Eye (tissue), 1 donor: ENCODE measurements around the gene STARD13.

ENCODE experiments used
- DNase-seq: peaks from one replicate; pipeline ENCODE4 v3.0.0-alpha.2; 2015

The STARD13 gene

GRCh38 chr13:33107361-33107760 is 178.2 kb downstream of the STARD13 start:
- no peak for DNase-seq

GRCh38 chr13:33106656-33107360 is 178.7 kb downstream of the STARD13 start:
- no peak for DNase-seq

- no peak for DNase-seq
These were observed 180.1 kb downstream of the STARD13 start for GRCh38 chr13:33105387-33106005.

GRCh38 chr13:33103457-33103856 is 182.1 kb downstream of the STARD13 start:
- no peak for DNase-seq

DNA sequence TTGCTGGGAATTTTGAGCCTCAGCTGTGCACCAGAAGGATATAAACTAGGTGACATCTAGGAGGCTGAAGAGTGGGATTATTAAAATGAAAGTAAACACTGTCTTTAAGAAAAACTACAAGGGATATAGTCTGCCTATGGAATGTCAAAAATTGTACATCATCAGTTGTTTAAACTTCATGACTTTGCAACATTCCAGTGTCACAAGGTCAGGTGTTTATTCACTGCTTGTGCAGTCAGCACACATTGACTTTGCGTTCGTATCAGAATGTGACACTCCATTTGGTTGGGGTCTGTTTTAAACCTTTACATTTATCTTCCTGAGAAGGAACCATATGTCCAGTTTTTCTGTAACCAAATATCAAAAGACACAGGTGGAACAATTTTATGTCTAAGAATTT is 183.7 kb downstream of the STARD13 start:
- DNase-seq = no peak

DNA sequence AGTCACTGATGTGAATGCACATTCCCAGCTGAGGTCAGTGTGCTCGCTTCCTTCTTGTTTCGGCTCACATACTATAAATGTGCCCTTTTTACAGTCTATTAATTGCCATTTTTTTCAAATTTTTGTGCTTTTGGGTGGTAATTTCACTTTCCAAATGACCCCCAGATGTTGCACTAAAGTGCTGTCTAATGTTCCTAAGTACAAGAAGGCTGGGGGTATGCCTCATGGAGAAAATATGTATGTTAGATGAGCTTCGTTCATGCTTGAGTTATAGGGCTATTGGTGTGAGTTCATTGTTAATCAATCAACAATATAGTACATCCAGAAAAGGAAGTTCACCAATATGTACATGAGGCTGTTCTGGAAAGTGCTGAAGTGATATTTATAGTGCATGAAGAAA is 184.7 kb downstream of the STARD13 start:
- DNase-seq = no peak

GRCh38 chr13:33099860-33100259 is 185.7 kb downstream of the STARD13 start:
- DNase-seq = no peak

DNA sequence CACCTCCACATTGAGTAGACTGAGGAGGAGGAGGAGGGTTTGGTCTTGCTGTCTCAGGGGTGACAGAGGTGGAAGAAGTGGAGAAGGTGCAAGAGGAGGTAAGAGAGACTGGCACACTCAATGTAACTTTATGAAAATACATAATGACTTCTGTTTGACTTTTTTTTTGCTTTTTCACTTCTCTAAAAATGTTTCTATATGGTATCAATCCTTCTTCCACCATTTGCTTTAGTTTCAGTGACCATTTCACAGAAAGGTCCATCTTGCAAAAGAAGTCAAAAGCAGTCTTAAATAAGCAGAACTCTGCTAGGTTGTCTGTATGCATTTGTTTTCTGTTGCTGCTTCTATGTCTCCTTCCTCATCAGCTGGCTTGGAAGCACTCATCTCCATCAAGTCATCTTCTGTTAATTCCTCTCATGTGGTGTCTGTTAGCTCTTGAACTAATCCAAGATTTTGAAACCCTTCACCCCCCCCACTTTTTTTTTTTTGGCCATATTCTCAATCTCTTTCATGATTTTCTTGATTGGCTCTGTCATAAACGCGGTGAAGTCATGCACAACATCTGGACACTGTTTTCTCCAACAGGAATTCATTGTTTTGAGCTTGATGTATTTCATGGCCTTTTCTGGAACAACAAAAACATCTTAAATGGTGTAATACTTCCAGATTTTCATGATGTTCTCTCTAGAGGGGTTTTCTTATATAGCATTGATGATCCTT is 188.5 kb downstream of the STARD13 start:
- DNase-seq = no peak

- DNase-seq = no peak
These were observed 193.2 kb downstream of the STARD13 start for GRCh38 chr13:33092073-33092987.

- DNase-seq = no peak
These were observed 194.2 kb downstream of the STARD13 start for GRCh38 chr13:33091415-33091774.

DNA sequence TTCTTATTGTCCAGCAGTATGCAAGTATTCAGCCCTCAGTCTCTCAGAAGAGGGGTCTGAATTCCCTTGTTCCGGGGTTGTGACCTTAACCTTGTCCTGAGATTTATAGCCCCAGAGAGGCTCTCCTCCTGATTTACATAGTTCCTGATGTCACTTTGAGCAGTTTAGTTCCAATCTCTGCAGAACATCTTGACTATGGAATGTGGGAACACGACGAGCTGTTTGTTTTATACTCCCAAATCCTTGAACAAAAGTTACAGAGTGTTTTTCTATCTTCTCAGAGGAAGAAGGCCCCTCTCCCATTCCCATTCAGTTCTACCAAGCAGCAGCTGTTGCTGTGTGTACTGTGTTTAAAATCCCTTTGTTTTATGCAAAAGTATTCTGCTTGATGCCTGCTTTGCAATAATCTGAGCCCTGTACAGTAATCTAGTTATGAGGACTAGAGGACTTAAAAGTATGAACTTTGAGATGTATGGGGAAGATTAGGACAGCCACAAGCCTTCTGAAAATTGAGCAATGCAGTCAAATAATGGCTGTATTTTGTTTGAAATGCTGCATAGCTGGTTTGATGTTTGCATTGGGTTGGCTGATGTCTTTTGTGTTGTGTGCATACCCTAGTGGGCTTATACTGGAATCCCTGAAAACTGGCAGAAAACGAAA is 194.7 kb downstream of the STARD13 start:
- no peak for DNase-seq

DNA sequence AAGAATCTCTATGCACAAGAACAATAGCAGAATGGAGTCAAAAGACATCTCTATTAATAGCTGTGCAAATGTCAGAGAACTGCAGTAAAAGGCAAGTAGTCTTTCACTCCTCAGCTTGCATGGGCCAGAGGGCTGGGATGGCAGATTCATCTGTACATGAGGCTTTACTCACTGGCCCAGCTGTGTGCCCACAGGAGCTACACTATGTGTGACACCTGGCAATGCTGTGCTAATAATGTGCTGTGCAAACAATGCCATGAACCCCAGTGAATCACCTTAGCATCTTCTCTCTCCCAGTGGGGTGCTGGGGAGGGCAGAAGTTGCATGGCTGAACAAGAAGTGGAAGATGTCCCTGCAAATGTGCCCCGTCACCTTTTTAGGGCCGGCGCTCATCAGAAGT is 196.2 kb downstream of the STARD13 start:
- DNase-seq = no peak

- no peak for DNase-seq
These were observed 197.8 kb downstream of the STARD13 start for GRCh38 chr13:33087790-33088189.

- DNase-seq = no peak
These were observed 198.5 kb downstream of the STARD13 start for GRCh38 chr13:33087091-33087490.

GRCh38 chr13:33083054-33083453 is 202.5 kb downstream of the STARD13 start:
- no peak for DNase-seq

GRCh38 chr13:33081666-33082065 is 203.9 kb downstream of the STARD13 start:
- no peak for DNase-seq

- peak; percentile 41 for DNase-seq
These were observed 204.5 kb downstream of the STARD13 start for GRCh38 chr13:33080972-33081590.

- DNase-seq = no peak
These were observed 205.6 kb downstream of the STARD13 start for GRCh38 chr13:33079960-33080359.

DNA sequence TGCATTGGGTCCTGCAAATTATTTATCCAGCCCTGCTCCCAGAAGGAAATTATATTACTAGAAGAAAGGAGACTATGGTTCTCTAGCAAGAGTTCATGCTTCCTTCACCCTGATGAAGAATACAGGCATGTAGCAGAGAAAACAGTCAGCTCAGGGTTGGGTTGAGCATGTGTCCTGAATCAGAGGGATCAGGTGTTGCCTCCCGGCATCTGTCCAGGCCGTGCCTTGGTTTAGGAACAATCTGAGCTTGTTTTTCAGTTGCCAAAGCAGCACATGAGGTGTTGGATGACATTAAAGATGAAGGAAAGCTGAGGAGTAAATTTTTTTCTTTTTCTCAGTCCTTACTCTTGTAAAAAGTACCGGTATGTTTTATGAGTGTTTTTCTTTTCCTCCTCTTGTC is 207.3 kb downstream of the STARD13 start:
- DNase-seq = no peak

DNA sequence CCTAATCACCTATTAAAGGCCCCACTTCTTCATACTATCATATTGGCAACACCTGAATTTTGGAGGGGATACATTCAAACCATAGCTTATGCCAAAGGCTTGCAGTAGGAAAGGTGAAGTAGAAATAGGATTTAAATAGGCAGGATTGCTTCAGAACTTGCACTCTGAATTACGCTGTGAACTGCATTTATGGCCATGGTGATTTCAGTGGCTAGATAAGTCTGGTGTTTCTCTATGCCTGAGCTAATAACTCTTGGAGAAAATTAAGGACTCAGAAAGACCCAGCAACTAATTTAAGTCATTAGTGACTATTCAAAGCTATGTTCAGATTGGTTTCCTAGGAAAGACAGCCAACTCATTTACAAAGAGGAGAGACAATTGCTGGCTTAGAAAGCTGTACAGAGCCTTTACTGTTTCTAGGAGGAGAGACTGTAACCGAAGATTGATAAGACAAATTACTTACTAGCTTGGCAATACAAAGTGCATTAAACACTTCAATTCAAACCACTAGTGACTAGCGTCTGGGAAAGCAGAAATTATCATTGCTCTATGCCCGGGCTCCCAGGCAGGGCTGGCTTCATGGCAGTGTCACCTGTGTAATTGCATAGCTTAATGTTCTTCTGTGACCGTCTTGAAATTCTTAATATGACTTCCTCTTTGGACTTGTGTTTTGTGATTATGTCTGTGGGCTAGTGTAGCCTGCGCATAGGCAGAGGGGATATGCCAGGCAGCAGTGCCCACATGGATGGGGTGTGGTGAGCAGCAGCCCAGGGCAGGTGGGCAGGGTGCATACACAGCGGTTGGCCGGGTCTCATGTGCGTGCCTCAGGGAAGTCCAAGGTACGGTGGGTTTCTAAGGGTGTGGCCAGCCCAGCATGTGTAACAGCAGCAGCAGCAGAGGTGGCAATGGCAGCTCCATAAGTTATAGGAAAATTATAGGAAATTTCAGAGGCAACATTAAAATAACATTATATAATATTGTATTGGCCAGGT is 209.3 kb downstream of the STARD13 start:
- no peak for DNase-seq

DNA sequence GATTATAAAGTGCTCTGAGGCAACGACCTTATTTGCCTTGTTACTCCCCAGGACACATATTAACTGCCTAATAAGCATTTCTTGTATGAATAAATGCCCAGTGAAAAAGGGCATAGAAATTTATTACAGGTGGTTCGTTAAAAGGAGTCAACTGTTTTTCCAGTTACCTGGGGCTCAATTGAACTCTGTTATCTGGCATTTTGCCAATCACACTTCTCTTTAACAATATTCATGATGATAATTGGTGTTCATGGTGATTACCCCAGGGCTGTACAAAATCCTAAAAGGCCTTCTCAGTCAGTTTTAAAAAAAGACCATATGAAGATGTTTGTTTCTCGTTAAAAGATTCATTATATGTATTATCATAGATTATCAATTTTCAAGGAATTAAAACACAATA is 212.2 kb downstream of the STARD13 start:
- DNase-seq = no peak
